ENCODE results near the gene PSME4. TPM values are rescaled to one million over a fixed set of nuclear protein-coding genes. Genes with fewer than 3 reads are reported as not detected.
A peak's percentile ranks its signal among the peaks of the same experiment; 100 is the strongest.

The PSME4 gene
- total RNA-seq, 1 donor = 43.9 TPM

- no peak for DNase-seq (ENCODE audit: low read depth)
- no peak for TF ChIP-seq CTCF (IDR thresholded peaks at IDR 0.05; ENCODE audit: insufficient read depth, low read length)
- no peak overlapping the region for H3K4me3 ChIP-seq (ENCODE audit: low read depth, low read length)
Observed at GRCh38 chr2:53886406-53887280, 84.2 kb downstream of the PSME4 start.

- H3K4me3 ChIP-seq (ENCODE audit: low read depth, low read length) = no peak overlapping the region
- no peak for TF ChIP-seq CTCF (IDR thresholded peaks at IDR 0.05; ENCODE audit: insufficient read depth, low read length)
- no peak for DNase-seq (ENCODE audit: low read depth)
Observed at GRCh38 chr2:53884883-53885282, 85.9 kb downstream of the PSME4 start.

- DNase-seq (ENCODE audit: low read depth) = no peak
- TF ChIP-seq CTCF (IDR thresholded peaks at IDR 0.05; ENCODE audit: insufficient read depth, low read length) = no peak
Observed at GRCh38 chr2:53881986-53882385, 88.8 kb downstream of the PSME4 start.

GRCh38 chr2:53881360-53881759 lies 89.4 kb downstream of the PSME4 start:
- no peak for DNase-seq (ENCODE audit: low read depth)
- TF ChIP-seq CTCF (IDR thresholded peaks at IDR 0.05; ENCODE audit: insufficient read depth, low read length) = no peak
- no peak overlapping the region for H3K4me3 ChIP-seq (ENCODE audit: low read depth, low read length)

More at GRCh38 chr2:53881986-53882385, 88.8 kb downstream of the PSME4 start:
- H3K4me3 ChIP-seq (ENCODE audit: low read depth, low read length) = no peak overlapping the region

GRCh38 chr2:53880756-53881155 lies 90.0 kb downstream of the PSME4 start:
- peak; percentile 69 for DNase-seq (ENCODE audit: low read depth)
- no peak for TF ChIP-seq CTCF (IDR thresholded peaks at IDR 0.05; ENCODE audit: insufficient read depth, low read length)
- no peak overlapping the region for H3K4me3 ChIP-seq (ENCODE audit: low read depth, low read length)

- H3K4me3 ChIP-seq (ENCODE audit: low read depth, low read length) = no peak overlapping the region
- TF ChIP-seq CTCF (IDR thresholded peaks at IDR 0.05; ENCODE audit: insufficient read depth, low read length) = no peak
- DNase-seq (ENCODE audit: low read depth) = peak; percentile 8
Observed at GRCh38 chr2:53877556-53877955, 93.2 kb downstream of the PSME4 start.

Data from fibroblast of the aortic adventitia (primary cell).